ENCODE data around the gene ARHGAP19. TPM values are rescaled to one million over a fixed set of nuclear protein-coding genes. Genes with fewer than 3 reads are reported as not detected.
A peak's percentile ranks its signal among the peaks of the same experiment; 100 is the strongest.

Gene ARHGAP19
- total RNA-seq, 4 donors from 2014 or later: 3.7 to 15.4 (median 7.5) TPM

DNA sequence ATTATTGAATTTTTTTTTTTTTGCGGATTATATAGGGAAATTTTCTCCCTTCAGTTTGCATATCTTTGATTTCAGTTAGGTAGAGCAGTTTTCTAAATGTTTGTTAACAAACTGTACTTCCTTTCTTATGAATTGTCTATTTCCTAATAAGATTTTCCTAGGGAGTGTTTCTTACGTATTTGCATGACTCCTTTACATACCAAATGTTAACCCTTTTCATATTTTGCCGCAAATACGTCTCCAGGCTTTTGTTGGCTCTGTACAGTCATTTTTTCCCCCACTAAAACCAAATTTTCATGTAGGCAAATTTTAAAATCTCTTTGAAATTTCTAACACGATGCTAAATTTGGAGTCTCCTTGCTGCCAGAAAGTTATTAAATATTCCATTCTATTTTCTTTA lies 44.0 kb upstream of the ARHGAP19 start:
- DNase-seq: no peak
- peaks cover 22 to 58% (median 45%) of the 10 kb centered on the region in 3 donors for H3K4me1 ChIP-seq
- no peaks in the 10 kb centered on the region for H3K9me3 ChIP-seq
- intact Hi-C loops (cut with DNase I): loop anchor here (10.0 kb wide), 1 partner anchor 52 kb away; no protein-coding TSS in a partner anchor
- TF ChIP-seq POLR2A (IDR thresholded peaks at IDR 0.05) (no peak), CTCF (IDR thresholded peaks at IDR 0.05) (no peak)
- peaks cover 0 to under 1% (median 0%) of the 10 kb centered on the region in 3 donors for H3K36me3 ChIP-seq
- 18 to 20% methylated on average over 5 of the region's 5 CpGs for WGBS, 2 donors
- no peak overlapping the region for H3K4me3 ChIP-seq
- H3K27me3 ChIP-seq: no peaks in the 10 kb centered on the region
- H3K27ac ChIP-seq: peak overlapping the region in 3 of 4 donors; percentile 37 to 95 (median 77)

DNA sequence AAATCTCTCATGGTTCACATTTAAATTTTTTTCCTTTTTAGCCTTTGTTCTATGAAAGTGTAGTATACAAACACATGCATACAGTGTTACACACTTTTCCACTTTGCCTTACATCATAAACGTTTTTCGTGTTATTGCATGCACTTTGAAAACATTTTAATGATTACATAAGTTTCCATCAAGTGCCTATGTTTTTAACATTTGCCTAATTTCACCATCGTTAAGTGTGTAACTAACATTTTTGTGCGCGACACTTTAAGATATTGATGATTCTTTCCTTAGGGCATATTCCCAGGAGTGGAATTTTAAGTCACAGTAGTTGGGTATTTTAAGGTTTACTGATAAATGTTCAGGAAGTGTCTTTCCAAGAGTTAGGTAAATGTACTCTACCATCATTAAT lies 43.6 kb upstream of the ARHGAP19 start:
- H3K27ac ChIP-seq: peak overlapping the region in 2 of 4 donors; percentile 77 to 95
- intact Hi-C loops (cut with DNase I): loop anchor here (10.0 kb wide), 1 partner anchor 51 kb away; no protein-coding TSS in a partner anchor
- H3K4me1 ChIP-seq: peaks cover 25 to 63% (median 49%) of the 10 kb centered on the region in 3 donors
- 17 to 42% methylated on average over 5 of the region's 5 CpGs for WGBS, 2 donors
- no peaks in the 10 kb centered on the region for H3K27me3 ChIP-seq
- no peak overlapping the region for H3K4me3 ChIP-seq
- no peak for DNase-seq
- no peak for TF ChIP-seq POLR2A (IDR thresholded peaks at IDR 0.05)
- no peak for TF ChIP-seq CTCF (IDR thresholded peaks at IDR 0.05)
- peaks cover 0 to 5% (median 0%) of the 10 kb centered on the region in 3 donors for H3K36me3 ChIP-seq
- H3K9me3 ChIP-seq: no peaks in the 10 kb centered on the region

DNA sequence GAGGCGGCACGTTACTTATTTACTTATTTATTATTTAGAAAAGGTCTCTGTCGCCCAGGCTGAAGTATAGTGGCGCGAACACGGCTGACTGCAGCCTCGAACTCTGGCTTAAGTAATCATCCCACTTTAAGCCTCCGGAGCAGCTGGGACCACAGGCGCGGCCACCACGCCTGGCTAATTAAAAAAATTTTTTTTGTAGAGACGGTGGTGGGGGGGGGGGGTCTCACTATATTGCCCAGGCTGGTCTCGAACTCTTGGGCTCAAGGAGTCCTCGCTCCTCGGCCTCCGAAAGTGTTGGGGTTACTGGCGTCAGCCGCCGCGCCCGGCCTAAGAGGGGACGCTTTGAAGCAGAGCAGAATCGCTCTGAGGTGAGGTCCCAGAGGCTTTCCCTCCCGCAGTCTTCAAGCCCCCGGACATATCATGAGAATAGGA lies 42.8 kb upstream of the ARHGAP19 start:
- Histone ChIP-seq H3K27me3 (no peaks in the 10 kb centered on the region), H3K27ac (peak overlapping the region; percentile 95 to 98 (median 97)), H3K36me3 (peaks cover 0 to 13% (median 0%) of the 10 kb centered on the region in 3 donors), H3K9me3 (no peaks in the 10 kb centered on the region), H3K4me1 (peaks cover 25 to 71% (median 52%) of the 10 kb centered on the region in 3 donors), H3K4me3 (peak overlapping the region; percentile 64 to 85 (median 78))
- DNase-seq: no peak
- intact Hi-C loops (cut with DNase I): loop anchor here (10.0 kb wide), 1 partner anchor 50 kb away; no protein-coding TSS in a partner anchor
- 5 to 10% methylated on average over 15 to 22 of the region's 25 CpGs for WGBS, 2 donors
- TF ChIP-seq POLR2A (IDR thresholded peaks at IDR 0.05) (no peak), CTCF (IDR thresholded peaks at IDR 0.05) (no peak)

DNA sequence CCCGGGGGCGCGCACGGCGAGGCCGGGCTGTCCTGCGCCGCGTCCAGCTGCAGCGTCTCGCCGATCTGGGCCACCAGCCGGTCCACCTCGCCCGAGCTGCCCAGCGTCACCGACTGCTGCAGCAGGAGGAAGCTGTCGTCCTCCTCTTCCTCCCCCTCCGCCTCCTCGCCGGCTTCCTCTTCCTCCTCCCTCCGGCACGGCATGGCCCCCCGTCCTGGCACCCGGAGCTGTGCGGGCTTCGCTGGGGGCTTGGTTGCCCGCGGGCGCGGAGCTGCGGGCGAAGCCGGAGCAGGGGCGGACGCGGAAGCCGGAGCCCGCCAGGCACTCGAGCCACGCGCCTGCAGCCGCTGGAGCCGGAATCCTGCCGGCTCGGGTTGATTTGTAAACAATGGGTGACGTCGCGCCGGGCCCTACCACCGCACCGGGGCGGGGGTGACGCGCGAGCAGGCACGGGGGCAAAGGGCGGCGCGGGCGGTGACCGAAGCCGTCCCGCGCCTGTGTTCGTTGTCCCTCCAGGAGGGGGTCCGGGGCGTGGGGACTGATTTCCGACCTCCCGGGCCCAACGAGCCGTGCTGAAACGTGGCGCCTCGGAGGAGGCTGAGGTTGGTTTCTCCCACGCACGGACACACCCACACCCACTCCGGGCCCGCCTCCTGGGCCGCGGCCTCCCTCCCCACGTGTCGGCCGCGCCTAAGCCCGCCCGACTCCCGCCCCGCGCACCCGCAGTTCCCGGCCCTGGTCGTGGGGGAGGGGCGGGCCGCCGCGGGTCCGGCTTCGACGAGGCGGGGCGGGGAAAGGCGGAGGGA lies 42.1 kb upstream of the ARHGAP19 start, which contains the start of gene FRAT2:
TSS of gene FRAT2 (minus strand) at position 360 of the 806 bp plus-strand sequence. CDS start at position 203, 157 bp downstream.
- Histone ChIP-seq H3K9me3 (no peaks in the 10 kb centered on the region), H3K27ac (peak within 1 kb of the TSS; percentile 95 to 98 (median 97)), H3K4me1 (peaks cover 25 to 77% (median 56%) of the 10 kb centered on the region in 3 donors), H3K27me3 (no peaks in the 10 kb centered on the region), H3K4me3 (peak within 1 kb of the TSS; percentile 64 to 85 (median 78)), H3K36me3 (peaks cover 0 to 19% (median 0%) of the 10 kb centered on the region in 3 donors)
- DNase-seq: peak; percentile 54
- WGBS, 2 donors: 0% methylated on average over 6 of the region's 103 CpGs; no CpG with 5 or more reads in 1 of the 2 donors
- intact Hi-C loops (cut with DNase I): loop anchor here (10.0 kb wide), 1 partner anchor 50 kb away; no protein-coding TSS in a partner anchor
- peak in 3 of 4 donors; percentile 2 to 94 (median 87) for TF ChIP-seq POLR2A (IDR thresholded peaks at IDR 0.05)
- TF ChIP-seq CTCF (IDR thresholded peaks at IDR 0.05): peak in 1 of 6 experiments; percentile 14

Data from esophagus squamous epithelium (tissue), 5 donors.